ENCODE results near the gene CLEC18A. TPM values are rescaled to one million over a fixed set of nuclear protein-coding genes. Genes with fewer than 3 reads are reported as not detected.
A peak's percentile ranks its signal among the peaks of the same experiment; 100 is the strongest.

The CLEC18A gene
- 0.61 TPM for total RNA-seq
- long read RNA-seq, partial matches to known transcripts = 2 of 2 reads
- long read RNA-seq, other reads (novel, unspliced or antisense) = 0 of 2 reads

DNA sequence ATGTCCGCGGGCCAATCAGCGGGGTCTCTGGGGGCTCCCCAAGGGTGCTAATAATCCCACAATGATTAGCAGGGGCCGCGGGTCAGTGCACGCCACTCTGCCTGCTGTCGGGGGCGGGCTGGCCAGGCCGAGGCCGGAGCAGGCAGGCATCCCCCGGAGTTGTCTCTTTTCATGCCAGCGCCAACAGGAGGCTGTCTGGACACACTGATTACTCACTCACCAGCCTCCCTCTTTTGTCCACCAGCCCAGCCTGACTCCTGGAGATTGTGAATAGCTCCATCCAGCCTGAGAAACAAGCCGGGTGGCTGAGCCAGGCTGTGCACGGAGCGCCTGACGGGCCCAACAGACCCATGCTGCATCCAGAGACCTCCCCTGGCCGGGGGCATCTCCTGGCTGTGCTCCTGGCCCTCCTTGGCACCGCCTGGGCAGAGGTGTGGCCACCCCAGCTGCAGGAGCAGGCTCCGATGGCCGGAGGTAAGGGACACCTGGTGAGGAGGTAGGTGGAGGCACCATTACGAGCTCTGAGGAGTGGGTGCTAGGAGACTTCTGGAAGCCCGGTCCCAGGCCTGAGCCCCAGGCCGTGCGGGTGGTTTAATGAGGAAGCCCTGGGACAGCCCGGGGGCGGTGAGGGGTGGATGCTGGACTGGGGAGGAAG lies at the start of gene CLEC18A:
CLEC18A (plus strand) TSS at position 318 of the 655 bp plus-strand sequence; CDS start at position 351, 33 bp downstream.
- DNase-seq (ENCODE audit: low spot score) = peak; percentile 71

DNA sequence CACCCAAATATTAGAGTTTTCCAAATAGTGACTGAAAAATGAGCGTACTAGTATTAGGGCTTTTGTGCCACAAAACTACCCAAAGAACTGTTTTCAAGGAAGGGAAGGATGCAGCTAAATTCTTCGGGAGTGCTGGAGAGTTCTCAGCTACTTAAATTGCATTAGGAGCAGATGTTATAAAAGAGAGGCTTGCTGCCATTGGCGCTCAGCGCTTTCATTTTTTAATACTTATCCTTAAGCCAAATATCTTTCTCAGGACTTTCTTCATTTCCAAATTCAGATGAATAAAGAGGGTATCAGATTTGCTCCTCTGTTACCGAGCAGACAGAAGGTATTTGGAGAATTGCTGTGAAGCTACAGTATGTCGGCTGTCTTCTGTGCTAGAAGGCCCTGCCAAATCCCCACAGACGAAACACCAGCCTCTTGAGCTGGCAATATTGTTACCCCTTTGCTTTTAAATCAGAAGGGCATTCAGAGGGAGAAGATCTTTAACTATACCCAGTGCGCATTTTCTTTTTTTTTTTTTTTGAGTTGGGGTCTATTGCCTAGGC lies 47.2 kb upstream of the CLEC18A start:
- no peak for DNase-seq (ENCODE audit: low spot score)

DNA sequence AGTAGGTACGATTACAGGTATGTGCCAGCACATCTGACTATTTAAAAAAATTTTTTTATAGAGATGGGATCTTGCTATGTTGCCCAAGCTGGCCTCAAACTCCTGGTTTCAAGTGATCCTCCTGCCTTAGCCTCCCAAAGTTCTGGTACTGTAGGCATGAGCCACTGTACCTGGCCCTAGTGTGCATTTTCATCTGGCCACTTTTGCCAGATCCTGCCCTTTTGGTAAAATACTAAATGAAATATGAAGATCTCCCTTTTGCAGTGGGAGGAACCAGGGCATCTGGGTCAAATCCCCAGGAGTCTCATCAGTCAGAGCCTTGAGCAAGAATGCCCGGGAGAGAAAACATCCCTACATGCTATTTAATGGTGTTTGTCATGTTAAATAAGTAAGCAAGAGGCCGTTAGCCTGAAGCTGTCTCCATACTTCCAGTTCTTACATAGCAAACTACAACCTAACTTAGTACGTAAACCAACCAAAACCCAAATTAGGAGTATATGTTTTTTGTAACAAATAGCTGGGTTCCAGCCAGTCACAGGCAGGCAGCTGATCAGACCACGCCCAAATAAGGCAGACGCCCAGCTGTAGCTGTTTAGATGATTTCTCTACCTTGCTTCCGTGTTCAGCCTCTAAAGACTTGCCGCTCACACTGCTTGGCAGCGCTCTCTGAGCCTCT lies 46.5 kb upstream of the CLEC18A start:
- DNase-seq (ENCODE audit: low spot score) = no peak

DNA sequence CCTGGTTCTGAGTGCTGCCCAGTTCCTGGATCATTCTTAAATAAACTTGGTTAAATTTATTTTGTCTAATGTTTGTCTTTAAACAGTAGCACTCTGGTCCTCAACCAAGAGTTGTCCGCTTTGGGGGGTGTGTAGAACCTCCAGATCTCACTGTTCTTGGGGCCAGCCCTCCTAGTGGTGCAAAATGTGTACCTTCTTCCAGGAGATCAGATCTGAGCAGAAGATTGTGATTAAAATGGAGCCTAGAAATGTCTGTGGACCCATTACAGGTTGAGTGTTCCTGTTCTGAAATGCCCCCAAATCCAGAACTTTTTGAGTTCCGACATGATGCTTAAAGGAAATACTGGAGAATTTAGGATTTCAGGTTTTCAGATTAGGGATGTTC lies 46.0 kb upstream of the CLEC18A start:
- no peak for DNase-seq (ENCODE audit: low spot score)

DNA sequence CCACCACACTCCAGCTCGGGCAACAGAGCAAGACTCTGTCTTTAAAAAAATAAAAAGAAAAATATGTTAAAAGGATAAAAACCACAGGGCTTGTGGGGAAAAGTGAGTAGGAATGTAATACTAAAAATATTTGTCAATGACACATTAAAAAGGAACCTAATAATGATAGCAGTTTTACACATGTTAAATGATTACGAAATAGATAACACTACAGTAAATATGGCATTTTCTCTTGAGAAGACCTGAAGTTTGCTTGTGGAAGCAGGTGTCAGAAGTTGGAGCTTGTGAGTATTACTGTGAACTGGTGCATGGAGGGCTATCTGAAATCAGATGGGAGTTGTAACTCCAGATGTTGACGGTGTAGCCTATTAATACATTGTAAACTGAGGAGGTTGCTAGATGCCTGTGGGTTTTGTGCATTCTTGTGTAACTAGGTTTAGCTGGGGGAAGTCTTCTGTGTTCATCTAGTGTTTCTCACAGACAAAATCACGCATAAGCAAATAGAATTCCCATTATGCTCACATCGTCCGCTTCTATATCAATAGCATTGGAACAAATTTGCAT lies 44.2 kb upstream of the CLEC18A start:
- no peak for DNase-seq (ENCODE audit: low spot score)

DNA sequence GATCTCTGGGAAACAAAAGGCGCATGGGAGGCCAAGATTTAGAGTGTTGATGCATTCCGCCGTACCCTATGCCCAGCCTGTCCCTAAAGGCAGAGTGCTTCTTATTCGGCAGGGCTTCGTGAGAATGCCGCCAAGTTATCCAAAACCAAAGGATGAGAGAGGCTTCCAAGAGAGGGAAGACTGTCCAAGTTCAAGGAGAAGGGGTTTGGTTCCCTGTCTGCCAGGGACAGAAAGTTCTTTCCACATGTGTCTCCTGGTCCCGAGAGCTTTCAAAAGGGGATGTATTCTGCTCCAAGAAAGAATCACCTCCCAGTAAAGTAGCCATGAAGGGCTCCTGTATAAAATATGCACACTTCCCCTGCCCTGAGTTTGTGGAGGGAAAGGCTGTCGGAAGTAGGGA lies 42.1 kb upstream of the CLEC18A start:
- DNase-seq (ENCODE audit: low spot score) = no peak

DNA sequence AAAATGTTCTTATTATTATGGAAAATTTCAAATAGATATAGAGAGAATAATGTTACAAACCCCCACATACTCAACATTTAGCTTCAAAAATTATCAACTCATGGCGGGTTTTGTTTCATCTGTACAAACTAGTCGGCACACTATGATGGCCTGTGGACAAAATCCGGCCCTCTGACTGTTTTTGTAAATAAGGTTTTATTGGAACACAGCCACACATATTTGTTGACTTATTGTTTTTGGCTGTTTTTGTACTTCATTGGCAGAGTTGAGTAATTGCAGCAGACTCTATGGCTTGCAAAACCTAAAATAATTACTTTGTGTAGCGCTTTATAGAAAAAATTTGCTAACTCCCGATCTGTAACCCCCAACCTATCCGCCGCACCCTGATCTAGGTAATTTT lies 41.4 kb upstream of the CLEC18A start:
- no peak for DNase-seq (ENCODE audit: low spot score)

DNA sequence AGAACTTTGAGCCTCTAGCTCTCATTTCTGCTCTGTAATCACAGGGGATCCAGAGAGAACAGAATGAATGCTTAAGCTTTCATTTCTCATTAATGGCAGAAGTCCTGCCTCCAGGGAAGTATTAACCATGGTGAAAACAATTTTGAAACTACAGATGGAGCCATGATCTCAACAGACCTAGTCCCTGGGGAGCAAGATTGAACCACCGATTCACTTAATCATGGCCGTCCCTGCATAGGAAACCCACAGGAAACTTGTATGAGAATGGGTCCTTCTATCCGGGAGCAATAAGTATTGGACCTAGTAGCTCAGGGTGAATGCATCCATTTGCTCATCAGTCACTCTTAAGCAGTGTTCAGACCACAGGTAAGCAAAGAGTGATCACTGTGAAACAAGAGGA lies 40.2 kb upstream of the CLEC18A start:
- DNase-seq (ENCODE audit: low spot score) = no peak

DNA sequence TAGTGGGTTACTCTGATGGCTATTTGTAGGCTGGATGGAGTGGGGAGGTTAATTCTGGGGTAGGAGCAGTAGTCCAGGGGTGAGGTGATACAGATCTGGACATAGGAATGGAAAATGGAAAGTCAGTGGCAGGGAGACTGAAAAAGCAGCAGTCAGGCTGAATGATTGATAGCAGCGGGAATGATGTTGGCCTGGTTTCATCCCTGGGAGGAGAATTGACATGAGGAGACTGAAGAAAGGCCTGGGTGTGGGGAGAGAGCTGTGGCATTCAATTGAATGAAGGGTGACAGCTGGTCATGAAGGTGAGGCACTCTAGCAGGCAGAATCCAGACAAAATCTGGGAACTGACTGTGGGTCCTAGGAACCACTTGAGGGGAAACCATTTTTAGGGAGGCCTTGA lies 34.7 kb upstream of the CLEC18A start:
- no peak for DNase-seq (ENCODE audit: low spot score)

DNA sequence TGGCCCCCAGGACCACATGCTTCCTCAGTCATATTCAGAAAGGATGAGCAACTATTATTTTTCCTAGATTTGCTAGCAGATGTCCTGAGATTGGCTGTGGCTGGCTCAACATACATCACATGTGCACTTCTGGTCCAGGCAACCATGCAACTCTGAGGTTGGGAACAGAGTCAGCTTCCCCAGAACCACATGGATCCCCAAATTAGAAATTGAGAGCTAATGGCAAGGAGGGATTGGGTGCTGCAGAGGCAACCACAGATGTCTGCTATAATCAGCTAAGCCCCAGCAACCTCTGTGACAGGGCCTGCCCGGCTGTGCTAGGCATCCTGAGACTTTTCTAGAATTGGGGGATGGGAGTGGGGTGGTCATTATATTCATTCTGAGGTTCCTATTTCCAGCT lies 33.8 kb upstream of the CLEC18A start:
- no peak for DNase-seq (ENCODE audit: low spot score)

DNA sequence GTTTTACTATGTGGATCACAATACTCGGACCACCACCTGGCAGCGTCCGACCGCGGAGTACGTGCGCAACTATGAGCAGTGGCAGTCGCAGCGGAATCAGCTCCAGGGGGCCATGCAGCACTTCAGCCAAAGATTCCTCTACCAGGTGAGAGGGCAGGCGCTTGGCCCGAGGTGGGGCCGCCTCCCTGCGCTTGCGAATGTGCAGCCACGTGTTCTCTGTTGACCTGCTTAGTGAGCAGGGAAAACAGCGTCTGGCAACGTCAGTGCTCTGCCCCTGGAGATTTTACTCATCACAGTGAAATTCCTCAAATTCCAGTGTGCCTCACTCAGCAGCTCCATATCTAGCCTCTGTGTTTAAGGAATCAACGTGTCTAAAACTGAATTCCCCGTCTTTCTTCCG lies 33.4 kb upstream of the CLEC18A start:
- DNase-seq (ENCODE audit: low spot score) = no peak

DNA sequence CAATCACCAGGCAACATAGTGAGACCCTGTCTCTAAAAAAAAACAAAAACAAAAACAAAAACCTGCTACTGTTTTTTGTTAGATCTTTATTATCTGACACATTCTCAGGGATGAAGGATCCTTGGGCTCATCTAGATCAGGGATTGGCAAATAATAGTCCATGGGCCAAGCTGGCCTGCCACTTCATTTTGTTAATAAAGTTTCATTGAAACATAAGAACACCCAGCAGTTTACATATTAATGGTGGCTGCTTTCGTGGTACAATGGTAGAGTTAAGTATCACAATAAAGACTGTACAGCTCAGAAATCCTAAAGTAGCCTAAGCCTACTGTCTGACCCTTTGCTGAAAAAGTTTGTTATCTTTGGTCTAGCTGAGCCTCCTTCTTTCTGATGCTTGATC lies 32.9 kb upstream of the CLEC18A start:
- no peak for DNase-seq (ENCODE audit: low spot score)

DNA sequence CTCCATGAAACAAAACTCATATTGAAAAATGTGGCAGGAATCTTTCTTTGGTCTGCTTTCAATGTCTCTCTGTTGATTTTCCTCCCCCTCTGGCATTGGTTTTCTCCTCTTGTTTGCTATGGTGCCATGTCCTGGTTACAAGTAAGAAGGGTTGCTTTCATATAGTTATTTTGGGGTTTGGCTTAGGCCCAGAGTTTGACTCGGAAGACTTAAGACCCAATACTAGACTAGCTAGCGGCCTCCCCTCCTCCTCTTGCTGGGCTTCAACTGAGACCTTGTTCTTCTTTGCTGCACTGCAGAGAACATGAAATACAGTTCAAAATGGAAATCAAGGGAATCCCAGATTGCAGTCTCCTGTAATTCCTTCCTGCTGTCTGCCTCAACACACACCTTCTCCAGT lies 30.0 kb upstream of the CLEC18A start:
- no peak for DNase-seq (ENCODE audit: low spot score)

DNA sequence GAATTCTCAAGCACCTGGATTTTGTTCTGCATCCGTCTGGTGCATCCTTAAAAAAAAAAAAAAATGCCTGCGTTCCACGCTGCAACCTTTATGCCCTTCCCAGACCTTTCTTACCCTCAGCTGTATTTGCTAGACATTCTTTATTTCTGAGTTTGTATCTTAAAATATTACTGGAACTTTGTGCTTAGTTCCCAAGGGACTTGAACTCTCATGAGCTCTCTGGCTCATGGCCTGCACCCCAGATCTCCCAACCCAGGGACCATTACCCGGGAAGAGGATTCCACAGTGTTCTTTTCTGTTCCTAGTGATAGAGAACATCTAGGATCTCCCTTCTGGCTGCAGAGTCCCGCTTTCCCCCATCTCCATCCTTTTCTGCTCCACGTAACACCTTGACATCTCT lies 28.9 kb upstream of the CLEC18A start:
- DNase-seq (ENCODE audit: low spot score) = peak; percentile 41

DNA sequence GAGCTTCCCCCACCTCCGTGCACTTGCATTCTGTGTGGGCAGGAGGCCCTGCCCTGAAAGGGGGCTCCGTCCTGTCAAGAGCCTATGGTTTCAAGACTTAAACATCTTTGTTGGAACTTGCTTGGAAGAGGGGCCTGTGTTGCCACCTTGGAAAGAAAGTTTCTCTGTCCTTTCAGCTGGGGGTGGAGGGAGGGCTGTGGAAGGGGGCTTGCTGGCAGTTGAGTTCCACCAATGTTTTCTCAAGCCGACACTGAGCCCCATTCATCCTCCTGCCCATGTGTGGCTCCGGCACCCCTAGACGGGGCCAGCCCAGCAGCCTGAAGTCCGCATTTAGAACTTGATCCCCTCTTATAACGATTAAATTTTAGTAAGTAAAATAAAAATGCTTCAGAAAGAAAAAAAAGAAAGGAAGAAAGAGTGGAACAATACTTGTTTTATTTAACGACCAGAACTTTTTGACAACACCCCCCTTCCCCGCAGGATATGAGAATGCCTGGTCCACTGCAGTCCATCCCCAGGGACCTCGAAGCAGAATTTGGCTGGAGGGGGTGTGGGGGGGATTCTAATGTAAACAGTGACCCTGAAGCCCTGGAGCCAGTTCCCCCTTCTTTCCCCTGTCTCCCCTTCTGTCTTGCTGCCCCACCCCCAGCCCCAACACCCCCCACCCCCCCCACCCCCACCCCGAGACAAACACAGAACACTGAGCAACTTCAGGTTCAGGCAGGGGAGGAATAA lies 26.9 kb upstream of the CLEC18A start:
- DNase-seq (ENCODE audit: low spot score) = peak; percentile 57

DNA sequence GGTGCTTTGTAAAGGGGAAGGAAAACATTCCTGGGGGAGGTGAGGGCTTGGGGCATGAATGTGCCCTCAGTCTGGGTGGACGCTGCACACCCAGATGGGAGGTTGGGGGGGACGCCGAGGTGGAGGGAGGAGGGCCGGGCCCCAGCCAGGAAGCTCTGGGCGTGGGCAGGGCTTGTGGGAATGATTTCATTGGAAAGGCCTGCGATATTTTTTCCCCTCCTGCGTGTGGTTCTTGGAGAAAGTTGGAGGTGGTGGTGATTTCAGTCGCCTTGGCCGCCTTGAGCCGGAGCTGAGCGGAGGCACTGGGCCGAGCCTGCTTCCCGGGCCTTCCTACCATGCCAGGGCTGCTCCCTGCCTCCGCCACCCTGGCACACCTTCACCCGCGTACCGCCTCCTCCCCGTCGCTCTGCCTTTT lies 26.4 kb upstream of the CLEC18A start:
- DNase-seq (ENCODE audit: low spot score) = peak; percentile 89

DNA sequence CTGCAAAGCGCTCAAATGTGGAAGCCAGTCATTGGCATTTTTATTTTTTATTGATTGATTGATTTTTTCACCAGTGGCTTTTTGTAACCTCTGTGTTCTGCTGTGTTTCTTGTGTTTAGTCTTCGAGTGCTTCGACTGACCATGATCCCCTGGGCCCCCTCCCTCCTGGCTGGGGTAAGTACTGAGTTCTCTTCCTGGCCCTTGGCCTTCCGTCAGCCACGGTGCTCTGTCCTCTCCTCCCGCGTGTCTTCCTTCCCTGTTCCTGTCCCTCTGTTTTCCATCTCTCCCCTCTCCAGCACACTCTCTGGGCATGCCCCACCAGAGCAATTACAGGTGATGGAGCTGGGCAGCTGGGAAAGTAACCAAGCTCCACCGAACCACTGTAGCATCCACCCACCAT lies 25.8 kb upstream of the CLEC18A start:
- DNase-seq (ENCODE audit: low spot score) = peak; percentile 59

DNA sequence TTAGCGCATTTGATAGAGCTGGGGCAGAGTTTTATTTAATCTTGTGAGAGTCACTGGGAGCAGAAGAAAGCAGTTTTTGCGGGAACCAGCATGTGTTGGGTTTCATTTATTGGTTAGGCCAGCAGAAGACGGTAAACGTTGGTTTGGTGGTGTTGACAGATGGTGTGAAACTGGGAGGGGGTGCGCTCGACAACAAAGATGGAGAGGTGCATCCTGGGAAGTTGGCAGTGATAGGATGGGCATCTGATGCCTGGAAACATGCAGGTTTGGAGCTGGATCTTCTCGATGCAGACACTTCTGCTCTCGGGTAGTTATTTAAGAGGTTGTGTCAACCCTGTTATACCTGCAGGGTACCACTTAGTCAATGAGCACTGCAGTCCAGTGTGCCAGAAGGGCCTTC lies 24.9 kb upstream of the CLEC18A start:
- DNase-seq (ENCODE audit: low spot score) = peak; percentile 35

DNA sequence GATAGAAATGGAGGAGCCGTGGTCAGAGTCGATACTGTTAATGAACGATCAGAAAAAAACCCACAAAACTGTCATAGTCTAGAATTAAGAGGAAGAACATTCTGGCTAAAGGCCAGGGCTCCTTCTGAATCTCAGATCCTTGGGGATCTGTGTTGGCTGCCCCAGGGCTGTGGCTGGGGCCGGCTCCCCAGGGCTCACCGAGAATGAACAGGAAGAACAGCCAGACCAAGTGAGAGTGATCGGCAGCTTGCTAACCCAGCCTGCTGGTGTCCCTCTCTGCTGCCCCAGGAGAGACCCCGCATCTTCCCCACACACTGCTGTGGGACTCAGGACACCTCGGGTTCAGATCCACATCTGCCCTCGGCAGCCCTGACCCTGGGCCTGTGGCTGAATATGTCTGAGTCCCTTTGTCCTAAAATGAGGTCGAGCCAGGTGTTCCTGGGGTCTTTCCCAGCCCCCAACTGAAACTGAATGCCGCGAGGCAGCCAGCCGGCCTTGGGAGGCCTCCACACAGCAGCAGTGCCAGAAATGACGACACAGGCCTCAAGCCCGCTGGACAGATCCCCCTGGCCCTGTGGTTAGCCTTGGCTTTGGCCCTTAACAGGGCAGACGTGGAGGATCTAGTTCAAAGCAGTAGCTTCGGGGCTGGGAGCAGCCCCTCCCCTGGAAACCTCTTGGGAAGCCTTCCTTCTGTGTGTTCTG lies 23.9 kb upstream of the CLEC18A start:
- DNase-seq (ENCODE audit: low spot score) = peak; percentile 90

DNA sequence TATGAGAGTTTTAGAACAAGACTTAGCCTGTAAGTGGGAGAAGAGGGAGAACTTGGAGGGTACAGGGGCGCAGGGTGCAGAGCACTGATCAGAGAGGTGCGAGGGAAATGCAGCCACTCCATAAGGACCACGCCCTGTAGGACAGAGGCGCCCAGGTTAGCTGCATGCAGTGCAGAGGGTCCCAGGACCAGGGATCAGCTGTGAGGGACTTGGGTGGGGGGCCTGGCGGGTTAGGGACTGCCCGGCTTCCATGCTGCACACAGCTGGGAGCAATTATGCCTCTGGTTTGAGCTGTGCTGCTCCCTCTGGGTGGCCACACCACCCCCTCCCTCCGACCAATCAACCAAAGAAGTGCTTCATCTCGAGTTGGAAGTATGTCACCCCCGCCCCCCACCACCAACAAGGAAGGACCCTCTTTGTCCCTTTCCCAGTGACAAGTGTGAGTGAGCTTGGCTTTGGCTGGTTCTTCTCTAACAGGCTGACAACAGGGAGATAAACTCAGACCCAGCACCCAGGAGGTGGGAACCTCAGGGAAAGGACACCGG lies 22.2 kb upstream of the CLEC18A start:
- DNase-seq (ENCODE audit: low spot score) = peak; percentile 80

DNA sequence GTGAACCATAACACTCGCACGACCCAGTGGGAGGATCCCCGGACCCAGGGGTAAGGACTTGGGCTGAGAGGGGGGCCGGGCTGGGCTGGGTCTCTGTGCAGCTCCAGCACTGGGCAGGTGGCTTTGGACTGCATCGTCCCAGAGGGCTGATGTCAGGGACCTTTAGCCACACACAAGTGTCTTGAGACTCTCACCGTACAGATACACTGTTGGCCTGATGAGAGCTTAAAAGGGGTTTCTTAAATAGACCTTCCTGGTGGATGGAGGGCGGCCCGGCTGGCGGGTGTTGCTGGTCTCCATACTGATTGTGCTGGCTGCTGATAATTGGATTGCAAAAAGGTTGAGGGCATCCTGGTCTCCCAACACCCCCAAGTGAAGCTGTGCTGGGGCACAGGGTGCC lies 21.7 kb upstream of the CLEC18A start:
- peak; percentile 81 for DNase-seq (ENCODE audit: low spot score)

Data from mesenteric fat pad (tissue), 1 donor.